ENCODE results near the gene SGF29. TPM values are rescaled to one million over a fixed set of nuclear protein-coding genes. Genes with fewer than 3 reads are reported as not detected.
"Not testable (repeated sequence)": the region's sequence is repeated elsewhere in the genome, so short reads cannot be mapped to it uniquely, and the experiment has no call there.

Gene SGF29
- total RNA-seq, 1 experiment from 2014 or later, result 44.7 TPM

GRCh38 chr16:28520672-28521071 lies 33.0 kb upstream of the SGF29 start:
- H3K27me3 ChIP-seq (ENCODE audit: low read length), result no peaks in the 10 kb centered on the region
- no peak overlapping the region for H3K4me3 ChIP-seq (ENCODE audit: low read length)
- no peaks in the 10 kb centered on the region for H4K20me1 ChIP-seq (ENCODE audit: insufficient read depth, low read depth, low read length)
- H3K4me1 ChIP-seq (ENCODE audit: low read length), result peaks cover 10% of the 10 kb centered on the region
- H3K9ac ChIP-seq (ENCODE audit: low read length), result no peak overlapping the region
- no peak for DNase-seq
- no peaks in the 10 kb centered on the region for H3K79me2 ChIP-seq (ENCODE audit: low read length)
- no peaks in the 10 kb centered on the region for H3K36me3 ChIP-seq (ENCODE audit: insufficient read depth, low read length)
- no peak overlapping the region for H2AFZ ChIP-seq (ENCODE audit: low read length)
- no peak overlapping the region for H3K4me2 ChIP-seq (ENCODE audit: low read depth, low read length, poor library complexity, severe bottlenecking)
- no peaks in the 10 kb centered on the region for H3K9me2 ChIP-seq (replicated peaks; ENCODE audit: insufficient read depth, low read length)
- H3K9me3 ChIP-seq (ENCODE audit: low read length), result no peaks in the 10 kb centered on the region
- no peak overlapping the region for H3K27ac ChIP-seq (ENCODE audit: low read length)

GRCh38 chr16:28521436-28521835 lies 32.3 kb upstream of the SGF29 start:
- DNase-seq, result no peak
- Histone ChIP-seq H3K9me3 (ENCODE audit: low read length) (no peaks in the 10 kb centered on the region), H2AFZ (ENCODE audit: low read length) (no peak overlapping the region)

GRCh38 chr16:28522792-28523191 lies 30.9 kb upstream of the SGF29 start:
- Histone ChIP-seq H3K4me2 (ENCODE audit: low read depth, low read length, poor library complexity, severe bottlenecking) (no peak overlapping the region), H4K20me1 (ENCODE audit: insufficient read depth, low read depth, low read length) (no peaks in the 10 kb centered on the region), H3K36me3 (ENCODE audit: insufficient read depth, low read length) (no peaks in the 10 kb centered on the region), H3K9me2 (replicated peaks; ENCODE audit: insufficient read depth, low read length) (no peaks in the 10 kb centered on the region), H3K9me3 (ENCODE audit: low read length) (no peaks in the 10 kb centered on the region), H3K4me3 (ENCODE audit: low read length) (no peak overlapping the region), H3K9ac (ENCODE audit: low read length) (no peak overlapping the region), H3K4me1 (ENCODE audit: low read length) (peaks cover 6% of the 10 kb centered on the region; the same call in 1 of the 2 replicates), H3K27ac (ENCODE audit: low read length) (no peak overlapping the region), H3K27me3 (ENCODE audit: low read length) (no peaks in the 10 kb centered on the region), H2AFZ (ENCODE audit: low read length) (no peak overlapping the region), H3K79me2 (ENCODE audit: low read length) (no peaks in the 10 kb centered on the region)
- DNase-seq, result no peak

More at GRCh38 chr16:28521436-28521835, 32.3 kb upstream of the SGF29 start:
- Histone ChIP-seq H3K4me2 (ENCODE audit: low read depth, low read length, poor library complexity, severe bottlenecking) (no peak overlapping the region), H3K79me2 (ENCODE audit: low read length) (no peaks in the 10 kb centered on the region), H3K27me3 (ENCODE audit: low read length) (no peaks in the 10 kb centered on the region), H3K36me3 (ENCODE audit: insufficient read depth, low read length) (no peaks in the 10 kb centered on the region), H3K9me2 (replicated peaks; ENCODE audit: insufficient read depth, low read length) (no peaks in the 10 kb centered on the region), H3K27ac (ENCODE audit: low read length) (no peak overlapping the region), H4K20me1 (ENCODE audit: insufficient read depth, low read depth, low read length) (no peaks in the 10 kb centered on the region), H3K4me3 (ENCODE audit: low read length) (no peak overlapping the region), H3K9ac (ENCODE audit: low read length) (no peak overlapping the region), H3K4me1 (ENCODE audit: low read length) (peaks cover 10% of the 10 kb centered on the region)

- H3K27ac ChIP-seq (ENCODE audit: low read length), result no peak overlapping the region
- H3K9me3 ChIP-seq (ENCODE audit: low read length), result no peaks in the 10 kb centered on the region
- H3K27me3 ChIP-seq (ENCODE audit: low read length), result no peaks in the 10 kb centered on the region
- H3K9ac ChIP-seq (ENCODE audit: low read length), result no peak overlapping the region
- H4K20me1 ChIP-seq (ENCODE audit: insufficient read depth, low read depth, low read length), result no peaks in the 10 kb centered on the region
- no peaks in the 10 kb centered on the region for H3K79me2 ChIP-seq (ENCODE audit: low read length)
- no peak overlapping the region for H2AFZ ChIP-seq (ENCODE audit: low read length)
- no peaks in the 10 kb centered on the region for H3K9me2 ChIP-seq (replicated peaks; ENCODE audit: insufficient read depth, low read length)
- no peak overlapping the region for H3K4me2 ChIP-seq (ENCODE audit: low read depth, low read length, poor library complexity, severe bottlenecking)
- H3K4me3 ChIP-seq (ENCODE audit: low read length), result no peak overlapping the region
- H3K4me1 ChIP-seq (ENCODE audit: low read length), result peaks cover 6% of the 10 kb centered on the region; the same call in 1 of the 2 replicates
- H3K36me3 ChIP-seq (ENCODE audit: insufficient read depth, low read length), result no peaks in the 10 kb centered on the region
- peak; percentile 74 for DNase-seq
Measured at GRCh38 chr16:28524681-28525171, 29.0 kb upstream of the SGF29 start.

- Histone ChIP-seq H2AFZ (ENCODE audit: low read length) (no peak overlapping the region), H3K36me3 (ENCODE audit: insufficient read depth, low read length) (no peaks in the 10 kb centered on the region), H4K20me1 (ENCODE audit: insufficient read depth, low read depth, low read length) (no peaks in the 10 kb centered on the region), H3K9me3 (ENCODE audit: low read length) (no peaks in the 10 kb centered on the region), H3K27me3 (ENCODE audit: low read length) (no peaks in the 10 kb centered on the region), H3K79me2 (ENCODE audit: low read length) (no peaks in the 10 kb centered on the region), H3K27ac (ENCODE audit: low read length) (no peak overlapping the region), H3K4me1 (ENCODE audit: low read length) (peaks cover 4% of the 10 kb centered on the region; the same call in 1 of the 2 replicates), H3K4me2 (ENCODE audit: low read depth, low read length, poor library complexity, severe bottlenecking) (no peak overlapping the region), H3K4me3 (ENCODE audit: low read length) (no peak overlapping the region), H3K9ac (ENCODE audit: low read length) (no peak overlapping the region), H3K9me2 (replicated peaks; ENCODE audit: insufficient read depth, low read length) (no peaks in the 10 kb centered on the region)
- DNase-seq, result peak; percentile 9
Measured at GRCh38 chr16:28526201-28527099, 27.3 kb upstream of the SGF29 start.

- H3K79me2 ChIP-seq (ENCODE audit: low read length); H3K36me3 ChIP-seq (ENCODE audit: insufficient read depth, low read length); H3K4me2 ChIP-seq (ENCODE audit: low read depth, low read length, poor library complexity, severe bottlenecking); H3K27ac ChIP-seq (ENCODE audit: low read length); H3K4me3 ChIP-seq (ENCODE audit: low read length); H4K20me1 ChIP-seq (ENCODE audit: insufficient read depth, low read depth, low read length); H3K9ac ChIP-seq (ENCODE audit: low read length); H3K9me2 ChIP-seq (replicated peaks; ENCODE audit: insufficient read depth, low read length); H2AFZ ChIP-seq (ENCODE audit: low read length); H3K4me1 ChIP-seq (ENCODE audit: low read length); H3K27me3 ChIP-seq (ENCODE audit: low read length); H3K9me3 ChIP-seq (ENCODE audit: low read length): not testable (repeated sequence)
- peak; percentile 21 for DNase-seq
Measured at GRCh38 chr16:28527100-28527785, 26.5 kb upstream of the SGF29 start.

GRCh38 chr16:28527985-28528384 lies 25.7 kb upstream of the SGF29 start:
- DNase-seq, result peak; percentile 21
- Histone ChIP-seq H2AFZ (ENCODE audit: low read length) (no peak overlapping the region), H3K4me3 (ENCODE audit: low read length) (no peak overlapping the region), H3K36me3 (ENCODE audit: insufficient read depth, low read length) (no peaks in the 10 kb centered on the region), H3K4me1 (ENCODE audit: low read length) (peaks cover 2% of the 10 kb centered on the region; the same call in 1 of the 2 replicates), H3K9me2 (replicated peaks; ENCODE audit: insufficient read depth, low read length) (no peaks in the 10 kb centered on the region), H3K9me3 (ENCODE audit: low read length) (no peaks in the 10 kb centered on the region), H3K9ac (ENCODE audit: low read length) (no peak overlapping the region), H4K20me1 (ENCODE audit: insufficient read depth, low read depth, low read length) (no peaks in the 10 kb centered on the region), H3K79me2 (ENCODE audit: low read length) (no peaks in the 10 kb centered on the region), H3K27me3 (ENCODE audit: low read length) (no peaks in the 10 kb centered on the region), H3K27ac (ENCODE audit: low read length) (no peak overlapping the region), H3K4me2 (ENCODE audit: low read depth, low read length, poor library complexity, severe bottlenecking) (no peak overlapping the region)

GRCh38 chr16:28528463-28528867 lies 25.3 kb upstream of the SGF29 start:
- Histone ChIP-seq H4K20me1 (ENCODE audit: insufficient read depth, low read depth, low read length) (no peaks in the 10 kb centered on the region), H3K27ac (ENCODE audit: low read length) (no peak overlapping the region), H3K4me3 (ENCODE audit: low read length) (no peak overlapping the region), H2AFZ (ENCODE audit: low read length) (no peak overlapping the region), H3K79me2 (ENCODE audit: low read length) (no peaks in the 10 kb centered on the region), H3K9ac (ENCODE audit: low read length) (no peak overlapping the region), H3K9me3 (ENCODE audit: low read length) (no peaks in the 10 kb centered on the region), H3K9me2 (replicated peaks; ENCODE audit: insufficient read depth, low read length) (no peaks in the 10 kb centered on the region), H3K36me3 (ENCODE audit: insufficient read depth, low read length) (no peaks in the 10 kb centered on the region), H3K4me2 (ENCODE audit: low read depth, low read length, poor library complexity, severe bottlenecking) (no peak overlapping the region), H3K27me3 (ENCODE audit: low read length) (no peaks in the 10 kb centered on the region), H3K4me1 (ENCODE audit: low read length) (peaks cover 2% of the 10 kb centered on the region; the same call in 1 of the 2 replicates)
- no peak for DNase-seq
